Peyer's patch (tissue), 4 donors: ENCODE results near the gene PRODH2.

Experiments used
- POLR2A ChIP-seq, 2 donors: fragments of 450-650 bp; IDR thresholded peaks; one replicate each; pipeline ENCODE4 v1.5.1; 2017; ENCODE audit warnings: antibody characterized with exemption in 2 of 2, mild to moderate bottlenecking in 2 of 2, moderate library complexity in 2 of 2
- TF ChIP-seq, protein P1 (sequence below), 6 experiments: fragments of 450-650 bp in 4 of 6; fragments of 200-600 bp in 2 of 6; sonication (generic) in 1 of 6; IDR thresholded peaks; one replicate each; pipeline ENCODE4 v1.5.1; 2017 to 2019; ENCODE audit warnings: antibody characterized with exemption in 6 of 6, mild to moderate bottlenecking in 3 of 6, moderate library complexity in 1 of 6

DNA sequence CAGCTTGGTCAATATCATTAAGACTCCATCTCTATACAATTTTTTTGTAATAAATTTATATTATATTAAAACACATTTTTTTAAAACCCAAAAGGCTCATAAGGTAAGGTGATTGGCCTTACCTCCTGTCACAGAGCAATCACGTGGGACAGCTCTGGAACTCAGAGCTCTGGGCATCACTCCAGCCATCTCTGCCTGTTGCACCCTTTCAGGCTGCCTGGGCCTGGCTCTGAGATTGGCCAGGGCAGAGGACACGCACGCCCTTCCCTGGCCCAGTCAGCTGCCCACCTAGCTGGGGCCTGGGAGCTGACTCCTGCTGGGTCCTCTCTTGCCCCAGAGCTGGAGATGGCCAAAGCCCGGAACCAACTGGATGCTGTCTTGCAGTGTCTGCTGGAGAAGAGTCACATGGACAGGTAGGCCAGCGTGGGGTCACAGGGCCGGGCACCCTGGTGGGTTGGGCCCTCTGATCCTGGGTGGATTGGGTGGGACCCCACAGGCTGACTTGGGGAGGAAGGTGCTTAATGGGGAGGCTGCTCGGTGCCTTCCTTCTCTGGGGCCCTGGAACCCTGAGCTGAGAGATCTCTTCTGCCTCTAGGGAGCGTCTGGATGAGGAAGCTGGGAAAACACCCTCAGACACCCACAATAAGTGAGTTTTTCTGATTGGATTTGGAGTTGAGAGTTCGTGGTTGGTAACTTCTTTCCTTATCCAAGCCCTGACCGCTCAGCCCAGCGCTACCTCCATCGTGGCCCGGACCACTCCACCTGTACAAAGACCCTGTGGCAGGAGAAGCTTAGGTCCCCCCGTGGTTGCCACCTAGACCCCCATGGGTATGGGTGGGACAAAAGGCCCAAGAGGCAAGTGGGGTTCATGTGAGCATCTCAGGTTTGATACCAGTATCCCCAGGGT is 60.6 kb downstream of the PRODH2 start:
- TF ChIP-seq, protein P1, sequence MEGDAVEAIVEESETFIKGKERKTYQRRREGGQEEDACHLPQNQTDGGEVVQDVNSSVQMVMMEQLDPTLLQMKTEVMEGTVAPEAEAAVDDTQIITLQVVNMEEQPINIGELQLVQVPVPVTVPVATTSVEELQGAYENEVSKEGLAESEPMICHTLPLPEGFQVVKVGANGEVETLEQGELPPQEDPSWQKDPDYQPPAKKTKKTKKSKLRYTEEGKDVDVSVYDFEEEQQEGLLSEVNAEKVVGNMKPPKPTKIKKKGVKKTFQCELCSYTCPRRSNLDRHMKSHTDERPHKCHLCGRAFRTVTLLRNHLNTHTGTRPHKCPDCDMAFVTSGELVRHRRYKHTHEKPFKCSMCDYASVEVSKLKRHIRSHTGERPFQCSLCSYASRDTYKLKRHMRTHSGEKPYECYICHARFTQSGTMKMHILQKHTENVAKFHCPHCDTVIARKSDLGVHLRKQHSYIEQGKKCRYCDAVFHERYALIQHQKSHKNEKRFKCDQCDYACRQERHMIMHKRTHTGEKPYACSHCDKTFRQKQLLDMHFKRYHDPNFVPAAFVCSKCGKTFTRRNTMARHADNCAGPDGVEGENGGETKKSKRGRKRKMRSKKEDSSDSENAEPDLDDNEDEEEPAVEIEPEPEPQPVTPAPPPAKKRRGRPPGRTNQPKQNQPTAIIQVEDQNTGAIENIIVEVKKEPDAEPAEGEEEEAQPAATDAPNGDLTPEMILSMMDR (IDR thresholded peaks at IDR 0.05): no peak
- TF ChIP-seq POLR2A (IDR thresholded peaks at IDR 0.05): no peak
